GM12864 (cell line): Measurements from ENCODE around the gene MAFG.

Experiments used
- DNase-seq: peaks from one replicate; pipeline ENCODE4 v3.0.0-alpha.2; 2011; ENCODE audit warnings: low read depth
- H3K4me3 ChIP-seq: 2 replicates; pipeline ENCODE4 v1.5.1; 2011; ENCODE audit warnings: mild to moderate bottlenecking, low read depth, low read length, control low read depth
- TF ChIP-seq, protein P1 (sequence below): IDR thresholded peaks from 2 replicates; pipeline ENCODE4 v1.5.1; 2011; ENCODE audit warnings: low read depth, mild to moderate bottlenecking, moderate library complexity, low read length, control low read depth, inconsistent platforms; ENCODE audit errors: missing control alignments

Gene MAFG

DNA sequence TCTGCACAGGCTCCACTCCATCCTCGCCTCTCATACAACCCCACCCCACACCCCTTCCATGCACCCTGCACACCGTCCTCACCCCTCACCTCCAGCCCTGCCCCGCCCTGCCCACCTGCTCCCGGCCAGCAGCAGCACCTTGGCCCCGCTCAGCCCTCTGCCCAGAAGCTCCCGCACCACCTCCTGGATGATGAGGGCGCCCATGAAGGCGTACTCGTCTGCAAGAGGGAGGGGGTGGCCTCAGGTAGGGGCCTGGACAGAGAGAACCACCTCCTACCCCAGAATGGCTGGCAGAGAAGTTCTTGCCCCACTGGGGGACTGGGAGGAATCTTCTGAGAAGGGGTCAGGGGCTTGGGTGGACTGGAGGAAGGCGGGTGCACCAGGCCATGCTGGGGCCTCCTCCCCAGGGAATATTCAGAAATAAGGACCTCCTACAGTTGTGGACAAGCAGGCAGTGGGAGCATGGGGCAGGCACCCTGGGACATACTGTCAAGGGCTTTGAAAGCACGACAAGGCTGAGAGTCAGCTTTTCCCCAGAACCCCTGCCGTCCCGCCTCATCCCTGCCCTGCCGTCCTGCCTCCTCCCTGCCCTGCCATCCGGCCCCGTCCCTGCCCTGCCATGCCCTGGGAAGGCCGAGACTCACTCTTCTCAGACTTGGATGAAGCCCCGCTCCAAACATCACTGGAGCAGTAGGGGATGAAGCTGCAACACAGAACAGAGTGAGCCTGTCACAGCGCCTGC lies 30.3 kb upstream of the MAFG start:
- H3K4me3 ChIP-seq, result no peak overlapping the region
- TF ChIP-seq, protein P1, sequence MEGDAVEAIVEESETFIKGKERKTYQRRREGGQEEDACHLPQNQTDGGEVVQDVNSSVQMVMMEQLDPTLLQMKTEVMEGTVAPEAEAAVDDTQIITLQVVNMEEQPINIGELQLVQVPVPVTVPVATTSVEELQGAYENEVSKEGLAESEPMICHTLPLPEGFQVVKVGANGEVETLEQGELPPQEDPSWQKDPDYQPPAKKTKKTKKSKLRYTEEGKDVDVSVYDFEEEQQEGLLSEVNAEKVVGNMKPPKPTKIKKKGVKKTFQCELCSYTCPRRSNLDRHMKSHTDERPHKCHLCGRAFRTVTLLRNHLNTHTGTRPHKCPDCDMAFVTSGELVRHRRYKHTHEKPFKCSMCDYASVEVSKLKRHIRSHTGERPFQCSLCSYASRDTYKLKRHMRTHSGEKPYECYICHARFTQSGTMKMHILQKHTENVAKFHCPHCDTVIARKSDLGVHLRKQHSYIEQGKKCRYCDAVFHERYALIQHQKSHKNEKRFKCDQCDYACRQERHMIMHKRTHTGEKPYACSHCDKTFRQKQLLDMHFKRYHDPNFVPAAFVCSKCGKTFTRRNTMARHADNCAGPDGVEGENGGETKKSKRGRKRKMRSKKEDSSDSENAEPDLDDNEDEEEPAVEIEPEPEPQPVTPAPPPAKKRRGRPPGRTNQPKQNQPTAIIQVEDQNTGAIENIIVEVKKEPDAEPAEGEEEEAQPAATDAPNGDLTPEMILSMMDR, result no peak
- DNase-seq, result no peak

DNA sequence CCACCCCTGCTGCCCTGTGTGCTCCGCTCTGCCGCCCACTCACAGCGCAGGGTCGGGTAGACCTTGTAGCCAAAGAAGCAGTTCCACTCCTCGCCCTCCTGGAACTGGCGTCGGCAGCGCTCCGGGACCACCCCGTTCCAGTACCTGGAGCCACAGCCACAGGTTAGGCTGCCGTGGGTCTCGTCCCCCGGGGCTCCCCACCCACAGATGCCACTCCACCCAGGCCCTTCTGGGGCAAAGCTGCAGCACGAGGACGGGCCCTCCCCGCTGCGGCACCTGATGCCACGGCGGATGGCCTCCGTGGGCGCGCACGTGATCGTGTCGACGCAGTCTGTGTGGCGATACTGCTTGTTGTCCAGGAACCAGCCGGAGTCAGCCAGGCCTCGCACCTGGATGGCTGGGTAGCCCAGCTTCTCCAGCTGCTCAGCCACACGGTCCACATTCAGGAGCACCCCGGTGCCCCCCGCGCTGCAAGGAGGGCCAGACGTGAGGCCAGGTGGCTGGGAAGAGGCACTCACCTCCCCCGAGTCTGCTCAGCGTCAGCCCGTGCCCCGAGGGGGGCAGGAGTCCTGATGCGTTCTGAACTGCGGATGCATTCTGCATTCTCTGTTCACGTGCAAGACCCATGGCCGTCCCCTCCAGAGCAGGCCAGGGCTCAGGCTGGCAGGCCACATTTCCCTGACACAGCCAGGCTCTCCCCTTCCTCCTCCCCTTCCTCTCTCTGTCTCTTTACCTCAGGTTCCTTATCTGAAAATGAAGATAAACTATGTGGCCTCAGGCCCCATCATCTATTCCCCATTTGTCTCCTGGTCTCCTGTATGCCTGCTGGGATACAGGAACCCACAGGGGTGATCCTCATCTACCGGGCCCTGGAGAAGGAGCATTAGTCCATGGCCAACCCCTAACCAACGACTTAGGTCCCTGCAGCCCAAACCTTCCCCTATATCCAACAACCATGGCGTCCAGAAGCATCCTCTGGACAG lies 29.4 kb upstream of the MAFG start:
- no peak for DNase-seq
- no peak overlapping the region for H3K4me3 ChIP-seq
- TF ChIP-seq, protein P1, result no peak

DNA sequence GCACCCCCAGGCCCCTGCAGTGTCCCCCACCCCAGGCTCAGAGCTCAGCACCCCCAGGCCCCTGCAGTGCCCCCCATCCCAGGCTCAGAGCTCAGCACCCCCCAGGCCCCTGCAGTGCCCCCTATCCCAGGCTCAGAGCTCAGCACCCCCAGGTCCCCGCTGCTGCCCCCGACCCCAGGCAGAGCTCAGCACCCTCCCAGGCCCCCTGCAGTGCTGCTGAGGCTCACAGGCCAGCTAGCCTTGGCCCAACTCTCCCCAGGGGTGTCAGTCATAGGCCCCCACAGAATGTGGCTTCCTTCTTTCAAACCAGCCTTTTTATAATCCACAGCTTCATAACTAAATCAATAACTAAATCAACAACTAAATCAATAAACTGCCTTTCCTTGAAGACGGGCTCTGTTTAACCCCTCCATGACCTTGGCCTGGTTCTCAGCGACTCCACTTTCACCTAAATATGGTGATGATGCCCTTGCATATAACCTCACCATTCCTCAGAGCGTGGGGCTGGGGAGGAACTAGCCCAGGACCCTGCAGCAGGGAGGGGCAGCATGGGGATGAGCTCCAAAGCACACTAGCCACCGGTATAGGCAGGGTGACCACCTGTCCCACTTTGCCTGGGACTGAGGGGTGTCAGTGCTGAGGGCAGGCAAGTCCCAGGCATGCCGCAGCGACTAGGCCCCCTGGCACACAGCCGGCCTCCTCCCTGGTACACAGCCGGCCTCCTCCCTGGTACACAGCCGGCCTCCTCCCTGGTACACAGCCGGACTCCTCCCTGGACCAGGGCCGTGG lies 28.4 kb upstream of the MAFG start:
- TF ChIP-seq, protein P1, result no peak

DNA sequence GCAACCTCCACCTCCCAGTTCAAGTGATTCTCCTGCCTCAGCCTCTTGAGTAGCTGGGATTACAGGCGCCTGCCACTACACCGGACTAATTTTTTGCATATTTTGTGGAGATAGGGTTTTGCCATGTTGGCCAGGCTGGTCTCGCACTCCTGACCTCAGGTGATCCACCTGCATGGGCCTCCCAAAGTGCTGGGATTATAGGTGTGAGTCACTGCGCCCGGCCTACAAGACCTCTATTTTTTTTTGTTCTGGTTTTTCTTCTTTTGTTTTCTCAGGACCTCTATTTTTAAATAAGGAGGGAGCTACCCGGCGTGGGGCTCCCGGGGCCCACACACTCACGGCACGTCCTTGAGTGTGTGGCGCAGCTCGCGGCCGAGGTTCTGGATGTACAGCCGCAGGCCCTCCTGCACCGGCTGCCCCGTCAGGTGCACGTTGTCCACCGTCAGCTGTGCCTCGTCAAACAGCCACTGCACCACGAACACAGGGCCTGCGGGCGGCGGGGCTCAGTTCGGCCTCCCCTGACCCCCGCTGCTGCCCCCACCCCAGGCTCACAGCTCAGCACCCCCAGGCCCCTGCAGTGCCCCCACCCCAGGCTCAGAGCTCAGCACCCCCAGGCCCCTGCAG lies 27.6 kb upstream of the MAFG start:
- DNase-seq, result no peak
- TF ChIP-seq, protein P1, result no peak
- no peak overlapping the region for H3K4me3 ChIP-seq

More for the DNA sequence above, 28.4 kb upstream of the MAFG start:
- DNase-seq, result no peak
- H3K4me3 ChIP-seq, result no peak overlapping the region

DNA sequence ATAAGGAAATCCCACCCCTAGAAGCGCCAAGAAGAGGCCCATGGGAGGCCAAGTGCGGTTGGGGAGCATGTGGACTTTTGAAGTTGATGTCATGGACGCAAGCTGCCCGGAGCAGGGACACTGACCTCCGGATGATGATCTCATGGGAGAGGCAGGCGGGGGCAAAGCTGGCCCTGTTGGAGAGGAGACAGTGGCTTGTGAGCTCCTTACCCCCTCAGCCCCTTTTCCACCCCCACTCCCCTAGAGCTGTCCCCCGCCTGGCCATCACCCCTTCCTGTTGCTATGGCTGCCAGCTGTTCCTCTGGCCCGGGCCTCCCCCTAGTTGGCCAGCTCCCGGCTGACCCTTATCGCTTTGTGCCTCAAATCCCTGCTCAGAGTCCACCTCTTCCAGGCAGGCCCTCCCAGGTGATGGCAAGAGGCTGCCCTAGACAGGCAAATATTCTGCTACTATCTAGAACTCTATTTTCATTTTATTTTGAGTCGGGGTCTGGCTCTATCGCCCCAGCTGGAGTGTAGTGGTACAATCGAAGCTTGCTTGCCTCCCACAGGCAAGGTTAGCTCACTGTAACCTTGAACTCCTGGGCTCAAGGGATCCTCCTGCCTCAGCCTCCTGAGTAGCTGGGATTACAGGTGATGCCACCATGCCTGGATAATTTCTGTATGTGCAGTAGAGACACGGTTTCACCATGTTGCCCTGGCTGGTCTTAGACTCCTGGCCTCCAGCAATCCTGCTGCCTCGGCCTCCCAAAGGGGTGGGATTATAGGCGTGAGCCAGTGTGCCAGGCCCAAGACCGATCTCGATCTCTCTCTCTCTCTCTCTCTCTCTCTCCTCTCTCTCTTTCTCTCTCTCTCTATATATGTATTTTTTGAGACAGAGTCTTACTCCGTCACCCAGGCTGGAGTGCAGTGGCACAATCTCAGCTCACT lies 26.9 kb upstream of the MAFG start:
- no peak for DNase-seq
- no peak overlapping the region for H3K4me3 ChIP-seq
- TF ChIP-seq, protein P1, result no peak
